Fibroblast of the conjunctiva (primary cell): ENCODE data around the gene ANGPTL2.

Experiments used
- DNase-seq: peaks from one replicate; pipeline ENCODE4 v3.0.0-alpha.2; 2010; ENCODE audit warnings: low read depth

ANGPTL2 gene

GRCh38 chr9:127136880-127137639 is 14.6 kb upstream of the ANGPTL2 start:
- DNase-seq, result no peak

DNA sequence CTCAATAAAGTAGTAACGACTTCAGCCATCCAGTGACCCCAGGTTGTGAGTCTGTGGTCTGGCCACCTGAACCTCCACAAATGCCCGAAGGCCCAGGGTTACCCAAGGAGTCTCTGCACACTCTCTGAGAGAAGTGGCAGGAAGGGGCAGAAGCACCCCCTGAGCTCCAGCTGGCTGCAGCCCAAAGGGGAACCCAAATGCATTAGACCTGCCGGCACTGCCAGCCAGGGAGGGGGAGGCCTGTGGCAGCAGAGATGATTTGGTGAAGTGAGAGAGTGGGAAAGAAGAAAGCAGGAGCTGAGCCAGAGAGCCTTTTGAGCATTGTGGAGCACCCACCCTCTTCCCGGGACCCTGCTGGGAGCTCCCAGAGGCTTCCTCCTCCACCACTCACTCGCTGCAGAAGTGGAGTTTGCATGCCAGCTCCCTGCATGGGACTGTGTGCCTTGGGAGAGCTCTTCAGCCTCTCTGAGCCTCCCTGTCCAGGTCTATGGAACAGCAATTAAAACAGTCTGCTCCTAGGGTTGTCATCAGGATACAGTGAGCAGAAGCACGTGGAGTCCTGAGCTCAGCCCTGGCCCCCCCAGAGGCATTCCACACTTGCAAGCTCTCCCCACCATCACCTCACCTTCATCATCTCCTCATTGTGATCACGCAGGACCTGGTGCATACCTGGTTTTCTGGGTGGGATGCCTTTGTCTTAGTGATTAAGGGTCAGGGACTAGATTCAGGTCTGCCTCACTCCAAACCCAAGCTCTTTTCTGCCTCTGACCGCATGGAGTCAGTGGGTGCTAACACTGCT is 13.8 kb upstream of the ANGPTL2 start:
- DNase-seq, result no peak

GRCh38 chr9:127135056-127135745 is 12.8 kb upstream of the ANGPTL2 start:
- no peak for DNase-seq

- peak; percentile 43 for DNase-seq
These were observed 11.3 kb upstream of the ANGPTL2 start for GRCh38 chr9:127133739-127134167.

GRCh38 chr9:127132921-127133647 is 10.6 kb upstream of the ANGPTL2 start:
- no peak for DNase-seq

DNA sequence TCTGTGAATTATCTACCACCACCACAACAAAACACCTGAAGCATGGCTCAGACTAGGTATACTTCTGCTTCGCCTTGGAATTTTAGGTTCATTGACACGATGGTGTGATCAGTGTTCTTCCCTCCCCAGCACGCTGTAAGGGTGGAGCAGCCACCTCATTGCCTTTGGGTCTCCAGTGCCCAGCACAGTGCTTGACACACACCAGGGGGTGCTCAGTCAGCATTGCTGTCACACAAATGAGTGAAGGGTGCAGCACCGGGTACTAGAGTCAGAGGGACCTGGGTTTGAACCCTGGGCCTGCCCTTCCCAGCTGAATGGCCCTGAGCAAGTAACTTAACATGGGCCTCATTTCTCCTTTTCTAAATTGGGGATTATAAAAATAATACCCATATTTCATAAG is 9.9 kb upstream of the ANGPTL2 start:
- no peak for DNase-seq

DNA sequence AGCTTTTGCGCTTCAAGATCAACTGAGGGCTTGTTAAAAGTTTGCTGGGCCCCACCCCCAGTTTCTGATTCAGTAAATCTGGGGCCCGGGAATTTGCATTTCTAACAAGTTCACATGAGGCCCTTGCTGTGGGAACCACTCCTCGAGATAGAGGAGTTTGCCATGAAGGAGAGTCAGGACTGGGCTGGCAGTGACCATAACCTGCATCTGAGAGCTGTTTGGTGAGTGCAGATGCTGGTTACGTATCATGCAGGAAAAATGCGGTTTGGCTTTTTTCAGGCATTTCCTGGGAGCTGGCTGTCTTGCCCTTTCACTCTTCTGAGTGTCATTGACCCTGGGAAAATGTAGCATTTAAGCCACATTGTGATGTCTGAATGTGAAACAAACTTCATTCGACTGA is 9.4 kb upstream of the ANGPTL2 start:
- no peak for DNase-seq

DNA sequence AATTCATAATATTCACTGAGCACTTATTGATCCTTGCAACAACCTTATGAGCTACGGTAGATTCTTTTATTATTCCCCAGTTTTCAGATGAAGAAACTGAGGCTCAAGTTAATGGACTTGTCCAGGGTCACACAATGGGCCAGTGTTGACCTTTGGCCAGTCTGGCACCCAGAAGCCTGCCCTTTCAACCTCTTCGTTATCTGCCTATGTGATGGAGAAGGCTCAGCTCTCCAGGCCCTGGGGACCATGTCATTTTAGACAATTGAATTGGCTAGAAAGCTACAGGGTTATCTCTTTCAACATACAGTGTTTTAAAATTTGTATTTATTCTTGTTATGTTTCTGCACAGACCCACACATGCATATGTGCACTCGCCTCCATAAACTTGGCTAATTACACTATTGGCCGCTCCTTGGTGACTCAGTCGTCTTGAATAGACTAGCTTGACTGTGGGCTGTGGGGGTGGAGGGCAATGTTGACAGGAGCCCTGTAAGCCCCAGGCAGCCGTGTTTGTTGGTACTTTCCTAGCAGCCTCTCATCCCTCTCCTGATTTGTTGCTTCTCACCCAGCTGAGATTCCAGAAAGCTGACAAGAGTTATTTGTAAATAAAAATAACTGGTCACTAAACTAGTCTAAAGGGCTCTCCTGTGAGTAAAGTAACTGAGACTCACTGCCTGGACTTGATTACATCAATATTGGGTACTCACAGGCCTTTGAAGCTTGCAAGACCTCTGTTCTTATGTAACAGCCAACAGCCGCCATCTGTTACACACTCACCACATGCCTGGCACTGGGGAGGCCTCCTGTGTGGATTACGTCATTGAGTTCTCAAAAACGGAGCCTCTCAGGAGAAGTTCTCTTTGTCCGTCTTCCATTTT is 8.5 kb upstream of the ANGPTL2 start:
- peak; percentile 84 for DNase-seq

GRCh38 chr9:127130235-127130634 is 7.8 kb upstream of the ANGPTL2 start:
- no peak for DNase-seq

GRCh38 chr9:127129718-127130085 is 7.3 kb upstream of the ANGPTL2 start:
- no peak for DNase-seq

DNA sequence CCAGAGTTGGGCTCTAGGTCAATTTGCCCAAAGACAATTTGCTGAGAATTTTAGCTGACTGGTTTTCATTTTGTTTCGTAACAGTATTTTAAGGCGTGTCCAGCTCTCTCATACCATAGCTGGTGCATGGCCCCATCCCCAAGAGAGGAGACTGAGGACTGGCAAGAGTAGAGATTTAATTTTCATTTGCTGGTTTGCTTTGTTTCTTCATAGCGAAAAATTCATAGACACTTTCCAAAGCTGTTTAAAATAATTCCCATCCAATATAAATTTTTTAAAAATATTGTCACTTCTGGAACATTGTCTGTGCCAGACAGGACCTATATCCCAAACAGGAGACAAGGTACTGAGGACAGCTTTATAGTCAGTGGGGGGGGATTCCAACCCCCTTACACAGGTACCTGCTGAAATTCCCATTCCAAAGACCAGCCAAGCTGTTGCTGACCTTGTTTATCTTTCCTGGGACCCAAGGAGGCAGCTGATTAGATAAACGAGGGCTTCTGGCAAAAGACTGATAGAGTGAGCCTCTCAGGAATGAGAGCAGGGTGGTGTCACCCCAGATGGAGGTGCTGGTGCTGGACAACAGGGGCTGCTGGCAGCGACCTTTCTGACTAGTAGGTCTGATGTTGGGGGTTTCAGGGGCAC is 6.8 kb upstream of the ANGPTL2 start:
- DNase-seq, result no peak

DNA sequence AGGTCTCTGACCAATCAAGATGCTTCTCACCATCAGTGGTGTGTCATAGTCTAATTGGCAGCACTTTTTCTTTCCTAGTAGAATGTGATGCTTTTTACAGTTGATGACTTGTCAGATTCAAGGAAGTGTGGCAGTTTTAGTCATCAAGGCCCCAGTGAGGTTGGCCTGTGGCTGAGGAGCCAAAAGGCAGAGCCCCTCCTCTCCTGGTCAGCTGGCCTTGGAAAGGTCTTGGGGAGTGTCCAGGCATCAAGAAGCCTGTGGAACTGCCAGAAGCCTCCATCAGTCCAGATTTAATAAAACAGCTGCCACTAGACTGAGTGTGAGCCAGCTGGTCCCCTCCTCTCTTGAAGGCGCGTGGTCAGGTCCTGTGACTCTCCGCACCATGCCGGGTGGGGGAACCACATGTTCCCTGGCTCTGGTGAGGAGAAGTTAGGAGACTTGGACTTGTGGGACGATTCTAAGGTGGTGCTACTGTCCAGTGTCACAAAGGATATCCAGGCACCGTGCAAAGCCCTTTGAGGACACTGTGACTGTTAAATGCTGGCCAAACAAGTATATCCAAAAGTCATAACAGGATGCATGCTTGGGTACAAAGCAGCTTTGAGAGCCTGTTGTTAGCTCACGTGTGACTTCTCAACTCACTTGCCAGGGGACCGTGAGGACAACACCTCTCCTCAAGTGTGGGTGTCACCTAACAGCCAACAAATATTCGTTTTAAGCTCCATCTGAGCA is 6.1 kb upstream of the ANGPTL2 start:
- DNase-seq, result no peak

- no peak for DNase-seq
These were observed 4.5 kb upstream of the ANGPTL2 start for GRCh38 chr9:127126971-127127370.

DNA sequence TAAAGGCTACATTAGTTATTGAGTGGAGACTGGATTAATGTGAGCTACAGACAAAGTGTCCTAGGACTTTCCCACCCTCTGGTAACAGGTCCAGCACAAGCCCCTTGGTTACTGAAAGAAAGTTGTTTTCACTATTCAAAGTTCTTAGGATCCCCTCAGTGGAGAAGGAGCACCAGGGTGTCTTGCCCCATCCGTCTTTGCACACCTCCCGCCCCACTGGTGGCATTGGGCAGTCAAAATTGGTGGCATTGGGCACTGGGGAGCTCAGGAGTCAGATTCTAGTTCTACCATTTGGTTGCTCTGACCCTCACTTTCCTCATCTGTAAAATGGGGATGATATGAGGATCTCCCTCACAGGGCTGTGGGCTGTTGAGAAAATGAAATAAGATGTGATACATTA is 2.4 kb upstream of the ANGPTL2 start:
- no peak for DNase-seq

DNA sequence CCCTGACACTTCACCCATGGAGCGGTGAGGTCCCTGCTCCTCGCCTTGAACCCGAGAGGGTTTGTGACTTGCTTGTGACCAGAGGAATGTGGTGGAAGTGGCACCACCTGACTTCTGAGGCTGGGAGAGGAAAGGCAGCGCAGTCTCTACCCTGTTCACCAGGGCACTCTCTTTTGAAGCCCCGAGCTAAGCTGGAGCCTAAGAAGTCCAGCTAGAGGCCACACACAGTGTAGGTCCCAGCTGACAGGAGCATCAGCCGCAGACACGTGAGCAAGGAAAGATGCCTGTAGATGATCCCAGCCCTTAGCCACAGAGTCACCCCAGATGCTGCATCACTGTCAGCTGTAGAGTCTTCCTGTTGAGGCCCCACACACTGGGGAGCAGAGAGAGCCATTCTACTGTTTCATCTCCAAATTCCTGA is 1.7 kb upstream of the ANGPTL2 start:
- DNase-seq, result no peak

GRCh38 chr9:127123064-127123890 is 842 bp upstream of the ANGPTL2 start:
- DNase-seq, result no peak

DNA sequence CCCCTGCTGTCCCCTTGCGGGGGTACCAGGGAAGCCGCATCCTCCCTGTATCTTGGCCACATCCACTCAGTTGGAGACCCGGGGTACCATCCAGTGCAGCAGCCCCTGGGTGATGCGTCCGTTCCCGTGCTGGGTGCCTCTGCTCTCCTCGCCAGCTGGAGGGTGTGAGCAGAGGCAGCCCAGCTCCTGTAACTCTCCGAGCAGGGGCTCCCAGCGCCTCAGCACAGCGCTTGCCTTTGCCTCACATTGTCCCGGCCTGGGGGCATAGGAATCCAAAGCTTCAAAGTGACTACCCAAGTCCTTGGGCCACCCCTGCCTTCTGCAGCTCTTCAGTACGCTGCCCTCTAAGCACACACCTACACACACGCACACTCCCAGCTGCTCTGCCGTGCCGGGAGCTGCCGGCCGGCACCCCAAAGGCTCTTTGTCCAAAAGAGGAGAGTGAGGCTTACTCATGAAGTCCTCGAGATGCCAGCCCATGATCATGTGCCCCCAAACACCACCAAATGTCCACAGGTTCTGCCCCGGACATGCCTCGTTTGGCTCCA is 733 bp downstream of the ANGPTL2 start:
- DNase-seq, result no peak

DNA sequence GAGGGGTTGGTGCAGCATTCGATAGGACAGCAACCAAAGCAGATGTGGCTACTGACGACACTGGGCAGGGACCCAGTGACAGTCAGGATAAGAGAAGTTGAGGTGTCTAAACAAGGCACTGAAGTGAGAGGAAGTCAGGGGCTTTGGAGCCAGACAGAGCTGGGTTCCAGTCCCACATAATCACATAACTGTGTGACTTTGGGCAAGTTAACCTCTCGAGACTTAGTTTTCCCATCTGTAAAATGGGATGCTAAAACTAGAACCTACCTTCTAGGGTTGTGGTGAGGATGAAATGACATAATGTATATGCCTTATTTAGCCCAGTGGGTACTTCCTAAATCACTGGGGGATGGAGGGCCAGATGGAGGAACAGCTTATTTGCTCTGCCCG is 3.1 kb downstream of the ANGPTL2 start:
- no peak for DNase-seq
